CD14-positive monocyte (primary cell): ENCODE results near the gene ALG5. TPM values are rescaled to one million over a fixed set of nuclear protein-coding genes. Genes with fewer than 3 reads are reported as not detected.

ENCODE experiments used
- DNase-seq, 3 donors: peaks; one replicate each; pipeline ENCODE4 v3.0.0-alpha.2; 2011 to 2022
- H2AFZ ChIP-seq: 2 replicates; pipeline ENCODE4 v1.6.0; 2012; ENCODE audit warnings: mild to moderate bottlenecking, low read depth, low read length, inconsistent platforms; ENCODE audit not compliant: insufficient read depth, poor library complexity, severe bottlenecking
- H3K27ac ChIP-seq, 2 donors: 1 replicate in 1 of 2; 2 replicates in 1 of 2; pipeline ENCODE4 v1.5.1; 2012 to 2013; ENCODE audit warnings: low read length in 2 of 2, control low read depth in 1 of 2, inconsistent platforms in 1 of 2, low read depth in 1 of 2, mild to moderate bottlenecking in 1 of 2
- H3K27me3 ChIP-seq, 2 donors: one replicate each; pipeline versions ENCODE4 v1.6.0 to v1.6.1; 2011 to 2013; ENCODE audit warnings: low read length in 2 of 2; ENCODE audit not compliant: control insufficient read depth in 2 of 2, insufficient read depth in 2 of 2
- H3K36me3 ChIP-seq, 2 donors: replicated peaks in 1 of 2; 1 replicate in 1 of 2; 2 replicates in 1 of 2; pipeline versions ENCODE4 v1.5.1 to v1.6.1; 2012 to 2013; ENCODE audit warnings: low read length in 2 of 2, control low read depth in 1 of 2, inconsistent platforms in 1 of 2, mild to moderate bottlenecking in 1 of 2; ENCODE audit not compliant: insufficient read depth in 2 of 2, control insufficient read depth in 1 of 2
- H3K4me1 ChIP-seq, 2 donors: 1 replicate in 1 of 2; 2 replicates in 1 of 2; pipeline versions ENCODE4 v1.5.1 to v1.6.1; 2012 to 2013; ENCODE audit warnings: low read length in 2 of 2, control low read depth in 1 of 2, inconsistent platforms in 1 of 2, mild to moderate bottlenecking in 1 of 2, moderate library complexity in 1 of 2; ENCODE audit not compliant: insufficient read depth in 2 of 2, control insufficient read depth in 1 of 2
- H3K4me2 ChIP-seq: replicated peaks from 2 replicates; pipeline ENCODE3; 2012; ENCODE audit warnings: low read length, moderate library complexity, mild to moderate bottlenecking; ENCODE audit not compliant: poor library complexity, severe bottlenecking; ENCODE audit errors: extremely low read depth
- H3K4me3 ChIP-seq, 3 experiments: fragments of 200-600 bp in 1 of 3; sonication (generic) in 1 of 3; replicated peaks in 1 of 3; 1 replicate in 2 of 3; 2 replicates in 1 of 3; pipeline ENCODE4 v1.5.1; 2011 to 2013; ENCODE audit warnings: low read length in 3 of 3, mild to moderate bottlenecking in 3 of 3, control low read depth in 2 of 3, low read depth in 2 of 3, inconsistent platforms in 1 of 3, moderate library complexity in 1 of 3
- H3K79me2 ChIP-seq: 2 replicates; pipeline ENCODE4 v1.6.0; 2012; ENCODE audit warnings: mild to moderate bottlenecking, control low read depth, inconsistent platforms, low read length, moderate library complexity; ENCODE audit not compliant: insufficient read depth
- H3K9ac ChIP-seq: 2 replicates; pipeline ENCODE4 v1.6.0; 2017; ENCODE audit warnings: low read length, mild to moderate bottlenecking; ENCODE audit not compliant: insufficient read depth, poor library complexity, severe bottlenecking
- H3K9me3 ChIP-seq, 2 donors: replicated peaks in 1 of 2; 1 replicate in 1 of 2; 2 replicates in 1 of 2; pipeline versions ENCODE4 v1.5.1 to v1.6.1; 2012 to 2013; ENCODE audit warnings: low read length in 2 of 2, control low read depth in 1 of 2; ENCODE audit not compliant: control insufficient read depth in 1 of 2, insufficient read depth in 1 of 2
- H4K20me1 ChIP-seq: 2 replicates; pipeline ENCODE4 v1.6.0; 2012; ENCODE audit warnings: mild to moderate bottlenecking, low read length, control low read depth, moderate library complexity; ENCODE audit not compliant: insufficient read depth
- H3K27ac Mint-ChIP-seq, 7 donors: one replicate each; pipeline ENCODE4 v1.8.0; 2020; ENCODE audit warnings: mild to moderate bottlenecking in 7 of 7, mixed read lengths in 7 of 7, moderate library complexity in 6 of 7, inconsistent platforms in 2 of 7
- H3K27me3 Mint-ChIP-seq, 3 donors: one replicate each; pipeline ENCODE4 v1.8.0; 2021 to 2022; ENCODE audit warnings: low read depth in 3 of 3, mild to moderate bottlenecking in 3 of 3, mixed read lengths in 3 of 3, moderate library complexity in 3 of 3, inconsistent platforms in 1 of 3
- H3K36me3 Mint-ChIP-seq, 2 donors: one replicate each; pipeline ENCODE4 v1.8.0; 2020; ENCODE audit warnings: mixed read lengths in 2 of 2, inconsistent platforms in 1 of 2, mild to moderate bottlenecking in 1 of 2
- H3K4me1 Mint-ChIP-seq: one replicate; pipeline ENCODE4 v1.8.0; 2020; ENCODE audit warnings: mild to moderate bottlenecking, mixed read lengths
- H3K4me3 Mint-ChIP-seq, 2 donors: one replicate each; pipeline ENCODE4 v1.8.0; 2020; ENCODE audit warnings: mild to moderate bottlenecking in 2 of 2, mixed read lengths in 2 of 2, moderate library complexity in 1 of 2
- H3K9me3 Mint-ChIP-seq, 7 donors: one replicate each; pipeline ENCODE4 v1.8.0; 2020 to 2022; ENCODE audit warnings: mixed read lengths in 7 of 7, mild to moderate bottlenecking in 6 of 7, moderate library complexity in 6 of 7, inconsistent platforms in 2 of 7
- CTCF ChIP-seq: fragments of 200-600 bp; IDR thresholded peaks from one replicate; pipeline ENCODE4 v1.8.0; 2022; ENCODE audit warnings: antibody characterized with exemption, mild to moderate bottlenecking
- WGBS: methylation state at CpG from one replicate; pipeline ENCODE4 v1.1.5; 2013; ENCODE audit warnings: missing lambda C conversion rate; ENCODE audit not compliant: insufficient coverage; 5-methylcytosine and 5-hydroxymethylcytosine counted together
- intact Hi-C, 2 donors: fragments of 100-400 bp; cut with micrococcal nuclease; formaldehyde crosslinking; loops; one replicate each; pipeline versions ENCODE4 v1.15.0 to v1.15.1; 2023
- polyA plus RNA-seq, 3 donors: library from polyadenylated mRNA; depleted of rRNA in 1 of 3; unstranded in 2 of 3; stranded (reverse) in 1 of 3; fragments of 300-500 nt in 2 of 3; fragments of >200 nt in 1 of 3; fragmentation: Illumina TruSeq in 2 of 3; gene quantifications; 1 replicate in 2 of 3; 2 replicates in 1 of 3; pipeline ENCODE4 v1.2.3, GENCODE V29; 2012 to 2021

Gene ALG5
- polyA plus RNA-seq, 3 donors, result 19.3 to 77.5 (median 73.3) TPM

GRCh38 chr13:36910545-36910944, 88.6 kb downstream of the ALG5 start:
- no peak for DNase-seq
- WGBS, result 71% methylated on average over 1 of the region's 1 CpG
- H3K9me3 ChIP-seq, result no peaks in the 10 kb centered on the region
- Mint-ChIP-seq H3K4me1 (peaks cover 1% of the 10 kb centered on the region), H3K36me3 (no peaks in the 10 kb centered on the region), H3K4me3 (no peak overlapping the region), H3K27ac (no peak overlapping the region), H3K9me3 (peaks cover 0 to 5% (median 0%) of the 10 kb centered on the region in 7 donors), H3K27me3 (peaks cover 3 to 8% (median 4%) of the 10 kb centered on the region in 3 donors)
- no peaks in the 10 kb centered on the region for H3K36me3 ChIP-seq
- TF ChIP-seq CTCF, result no peak
- H3K27ac ChIP-seq, result no peak overlapping the region
- no peaks in the 10 kb centered on the region for H4K20me1 ChIP-seq
- intact Hi-C loops, result no loop called here
- no peak overlapping the region for H3K9ac ChIP-seq
- no peak overlapping the region for H2AFZ ChIP-seq
- no peaks in the 10 kb centered on the region for H3K4me1 ChIP-seq
- peaks cover 0 to 4% of the 10 kb centered on the region in 2 donors for H3K27me3 ChIP-seq
- no peaks in the 10 kb centered on the region for H3K79me2 ChIP-seq
- no peak overlapping the region for H3K4me2 ChIP-seq
- no peak overlapping the region for H3K4me3 ChIP-seq

- Histone ChIP-seq H3K36me3 (no peaks in the 10 kb centered on the region), H3K27me3 (no peaks in the 10 kb centered on the region), H3K9me3 (no peaks in the 10 kb centered on the region), H4K20me1 (no peaks in the 10 kb centered on the region), H3K4me1 (no peaks in the 10 kb centered on the region), H2AFZ (no peak overlapping the region), H3K4me2 (no peak overlapping the region), H3K79me2 (no peaks in the 10 kb centered on the region), H3K9ac (no peak overlapping the region), H3K27ac (no peak overlapping the region), H3K4me3 (no peak overlapping the region)
- no CpG with 5 or more reads among the region's 2 CpGs for WGBS
- H3K27ac Mint-ChIP-seq, result no peak overlapping the region
- intact Hi-C loops, result no loop called here
- H3K4me3 Mint-ChIP-seq, result no peak overlapping the region
- peaks cover 0 to 2% (median 2%) of the 10 kb centered on the region in 3 donors for H3K27me3 Mint-ChIP-seq
- no peaks in the 10 kb centered on the region for H3K4me1 Mint-ChIP-seq
- H3K9me3 Mint-ChIP-seq, result peaks cover 0 to 5% (median 0%) of the 10 kb centered on the region in 7 donors
- no peak for TF ChIP-seq CTCF
- no peak for DNase-seq
- no peaks in the 10 kb centered on the region for H3K36me3 Mint-ChIP-seq
Observed at GRCh38 chr13:36907821-36908220, 91.3 kb downstream of the ALG5 start.
